NCI-H510A (cell line): ENCODE measurements around the gene BLTP3A.
A peak's percentile ranks its signal among the peaks of the same experiment; 100 is the strongest.
"Not testable (repeated sequence)": the region's sequence is repeated elsewhere in the genome, so short reads cannot be mapped to it uniquely, and the experiment has no call there.

ENCODE experiments used
- DNase-seq: peaks from one replicate; lab custom pipeline; 2025; lab: John Stamatoyannopoulos, UW

Gene BLTP3A

GRCh38 chr6:34791701-34792604, at the start of gene BLTP3A:
Gene BLTP3A (plus strand): TSS chr6:34792083. CDS start chr6:34792251, 168 bp downstream.
- peak; percentile 91 for DNase-seq

GRCh38 chr6:34742094-34742493, 49.8 kb upstream of the BLTP3A start:
- DNase-seq: no peak

GRCh38 chr6:34743625-34744293, 48.1 kb upstream of the BLTP3A start:
- DNase-seq: no peak

- DNase-seq: not testable (repeated sequence)
Measured at GRCh38 chr6:34744294-34744647, 47.6 kb upstream of the BLTP3A start.

- peak; percentile 93 for DNase-seq
Measured at GRCh38 chr6:34745277-34746103, 46.4 kb upstream of the BLTP3A start.

GRCh38 chr6:34746104-34746846, 45.6 kb upstream of the BLTP3A start:
- peak; percentile 58 for DNase-seq

- no peak for DNase-seq
Measured at GRCh38 chr6:34748757-34749156, 43.1 kb upstream of the BLTP3A start.

- peak; percentile 53 for DNase-seq
Measured at GRCh38 chr6:34756513-34756856, 35.4 kb upstream of the BLTP3A start.

- no peak for DNase-seq
Measured at GRCh38 chr6:34757687-34758274, 34.1 kb upstream of the BLTP3A start.

GRCh38 chr6:34760108-34760507, 31.8 kb upstream of the BLTP3A start:
- DNase-seq: no peak

- not testable (repeated sequence) for DNase-seq
Measured at GRCh38 chr6:34761681-34762080, 30.2 kb upstream of the BLTP3A start.

GRCh38 chr6:34768148-34768547, 23.7 kb upstream of the BLTP3A start:
- no peak for DNase-seq

GRCh38 chr6:34771727-34772126, 20.2 kb upstream of the BLTP3A start:
- DNase-seq: no peak

- no peak for DNase-seq
Measured at GRCh38 chr6:34772940-34773339, 18.9 kb upstream of the BLTP3A start.

GRCh38 chr6:34773916-34774315, 18.0 kb upstream of the BLTP3A start:
- no peak for DNase-seq

GRCh38 chr6:34774967-34775366, 16.9 kb upstream of the BLTP3A start:
- no peak for DNase-seq

- not testable (repeated sequence) for DNase-seq
Measured at GRCh38 chr6:34785375-34785774, 6.5 kb upstream of the BLTP3A start.

- not testable (repeated sequence) for DNase-seq
Measured at GRCh38 chr6:34787152-34787551, 4.7 kb upstream of the BLTP3A start.

GRCh38 chr6:34788111-34788510, 3.8 kb upstream of the BLTP3A start:
- no peak for DNase-seq

- DNase-seq: peak; percentile 76
Measured at GRCh38 chr6:34791164-34791700, 651 bp upstream of the BLTP3A start.
